IMR-90 (cell line): ENCODE data around the gene USP12. TPM values are rescaled to one million over a fixed set of nuclear protein-coding genes. Genes with fewer than 3 reads are reported as not detected.

Source experiments
- ATAC-seq: fragments of 200-7000 bp; cut with Tn5 transposase; 2 replicates; pipeline ENCODE4 v1.9.1; 2020; ENCODE audit warnings: low read depth, mild to moderate bottlenecking, moderate library complexity
- BruUV-seq: library from RNA; stranded (reverse); fragments of 400-500 nt; replicated peaks from 2 replicates; lab custom pipeline; 2021; lab: Mats Ljungman, UMichigan
- CTCF ChIA-PET: fragments of 300-600 bp; formaldehyde crosslinking; extraction: SDS; loops from one replicate; lab custom pipeline; 2021; ENCODE audit warnings: antibody characterized with exemption; lab: Yijun Ruan, JAX
- POLR2A ChIA-PET: fragments of 300-600 bp; sonication (Branson Sonifier 250); formaldehyde crosslinking; loops from one replicate; lab custom pipeline; 2022; ENCODE audit warnings: antibody characterized with exemption; ENCODE audit not compliant: unreplicated experiment; lab: Charles Lee
- DNase-seq: peaks from one replicate; pipeline ENCODE4 v3.0.0; 2013
- H2AFZ ChIP-seq: replicated peaks from 2 replicates; pipeline ENCODE3; 2013; ENCODE audit warnings: low read length, mild to moderate bottlenecking; ENCODE audit not compliant: poor library complexity
- H2AK5ac ChIP-seq: 2 replicates; pipeline ENCODE4 v1.6.1; 2013; ENCODE audit warnings: low read depth, low read length, inconsistent platforms
- H2AK9ac ChIP-seq: replicated peaks from 2 replicates; pipeline ENCODE3; 2013; ENCODE audit warnings: mild to moderate bottlenecking, low read depth, low read length, moderate library complexity; ENCODE audit not compliant: poor library complexity
- H2BK120ac ChIP-seq: 2 replicates; pipeline ENCODE4 v1.6.1; 2013; ENCODE audit warnings: low read depth, low read length, inconsistent platforms
- H2BK15ac ChIP-seq: 3 replicates; pipeline ENCODE4 v1.6.1; 2013; ENCODE audit warnings: low read depth, low read length, inconsistent platforms
- H2BK20ac ChIP-seq: 2 replicates; pipeline ENCODE4 v1.6.1; 2013; ENCODE audit warnings: low read depth, mild to moderate bottlenecking, inconsistent platforms, low read length, moderate library complexity
- H2BK5ac ChIP-seq: 2 replicates; pipeline ENCODE4 v1.6.1; 2013; ENCODE audit warnings: mild to moderate bottlenecking, low read depth, low read length, inconsistent platforms; ENCODE audit not compliant: poor library complexity, severe bottlenecking
- H3K14ac ChIP-seq: replicated peaks from 2 replicates; pipeline ENCODE4 v1.6.1; 2013; ENCODE audit warnings: low read depth, low read length, inconsistent platforms
- H3K18ac ChIP-seq: 2 replicates; pipeline ENCODE4 v1.6.1; 2013; ENCODE audit warnings: low read depth, low read length, control low read depth
- H3K23ac ChIP-seq: 2 replicates; pipeline ENCODE4 v1.6.1; 2013; ENCODE audit warnings: low read depth, low read length, inconsistent platforms
- H3K27ac ChIP-seq: 2 replicates; pipeline ENCODE4 v1.5.1; 2013; ENCODE audit warnings: mild to moderate bottlenecking, control low read depth, low read length; ENCODE audit not compliant: insufficient read depth
- H3K27me3 ChIP-seq: 2 replicates; pipeline ENCODE4 v1.6.1; 2013; ENCODE audit warnings: low read length; ENCODE audit not compliant: control insufficient read depth, insufficient read depth
- H3K36me3 ChIP-seq: 2 replicates; pipeline ENCODE4 v1.6.1; 2013; ENCODE audit warnings: low read length, mixed read lengths; ENCODE audit not compliant: control insufficient read depth, insufficient read depth
- H3K4ac ChIP-seq: 2 replicates; pipeline ENCODE4 v1.6.1; 2013; ENCODE audit warnings: low read depth, low read length, inconsistent platforms
- H3K4me1 ChIP-seq: 2 replicates; pipeline ENCODE4 v1.6.1; 2013; ENCODE audit warnings: low read length, mixed read lengths; ENCODE audit not compliant: control insufficient read depth, insufficient read depth
- H3K4me2 ChIP-seq: 2 replicates; pipeline ENCODE4 v1.6.1; 2013; ENCODE audit warnings: low read depth, mild to moderate bottlenecking, control low read depth, low read length, moderate library complexity
- H3K4me3 ChIP-seq: 2 replicates; pipeline ENCODE4 v1.5.1; 2013; ENCODE audit warnings: low read depth, mild to moderate bottlenecking, control low read depth, low read length, moderate library complexity; ENCODE audit not compliant: insufficient read depth
- H3K56ac ChIP-seq: 2 replicates; pipeline ENCODE4 v1.6.1; 2013; ENCODE audit warnings: low read length, inconsistent platforms; ENCODE audit not compliant: insufficient read depth; ENCODE audit errors: extremely low read depth
- H3K79me1 ChIP-seq, 2 experiments: 2 replicates each; pipeline ENCODE4 v1.6.1; 2013; ENCODE audit warnings: low read length in 2 of 2, inconsistent platforms in 1 of 2, low read depth in 1 of 2
- H3K9ac ChIP-seq: 2 replicates; pipeline ENCODE4 v1.6.1; 2013; ENCODE audit warnings: low read depth, low read length, control low read depth
- H3K9me1 ChIP-seq: 2 replicates; pipeline ENCODE4 v1.6.1; 2013; ENCODE audit warnings: low read length, inconsistent platforms; ENCODE audit not compliant: insufficient read depth
- H3K9me3 ChIP-seq: 2 replicates; pipeline ENCODE4 v1.6.1; 2013; ENCODE audit warnings: low read length; ENCODE audit not compliant: control insufficient read depth, insufficient read depth
- H4K20me1 ChIP-seq: 2 replicates; pipeline ENCODE4 v1.6.1; 2013; ENCODE audit warnings: low read length, inconsistent platforms; ENCODE audit not compliant: insufficient read depth
- H4K5ac ChIP-seq: 2 replicates; pipeline ENCODE4 v1.6.1; 2013; ENCODE audit warnings: mild to moderate bottlenecking, low read depth, low read length, control low read depth
- H4K8ac ChIP-seq, 2 experiments: 2 replicates each; pipeline ENCODE4 v1.6.1; 2013; ENCODE audit warnings: low read depth in 2 of 2, low read length in 2 of 2, control low read depth in 1 of 2, inconsistent platforms in 1 of 2
- H4K91ac ChIP-seq: 2 replicates; pipeline ENCODE4 v1.6.1; 2013; ENCODE audit warnings: low read depth, low read length, inconsistent platforms; ENCODE audit not compliant: insufficient read depth
- BHLHE40 ChIP-seq: fragments of 150-350 bp; IDR thresholded peaks from 2 replicates; pipeline ENCODE4 v1.6.1; 2016; ENCODE audit warnings: mild to moderate bottlenecking, low read depth, low read length
- CEBPB ChIP-seq: IDR thresholded peaks from 2 replicates; pipeline ENCODE4 v1.6.1; 2012; ENCODE audit warnings: low read depth, low read length, improper control_type of control experiment
- WGBS, 2 experiments: methylation state at CpG; one replicate each; pipeline versions ENCODE4 v1.1.5 to v1.1.7; 2013; ENCODE audit warnings: missing lambda C conversion rate in 2 of 2; ENCODE audit not compliant: insufficient read length in 1 of 2; ENCODE audit errors: extremely low coverage in 2 of 2; 5-methylcytosine and 5-hydroxymethylcytosine counted together
- dilution Hi-C: fragments of 300-500 bp; cut with HindIII; formaldehyde crosslinking; loops from one replicate; pipeline ENCODE4 v1.14.3; 2018; ENCODE audit warnings: low sequenced_read_pairs; ENCODE audit not compliant: unreplicated experiment
- in situ Hi-C: fragments of 300-500 bp; cut with MboI; formaldehyde crosslinking; loops from 3 replicates; pipeline ENCODE4 v1.14.3; 2019; ENCODE audit warnings: low sequenced_read_pairs, inconsistent platforms, mixed read lengths
- intact Hi-C: fragments of 100-400 bp; cut with micrococcal nuclease; formaldehyde crosslinking; loops from 2 replicates; pipeline ENCODE4 v1.10.0; 2022
- polyA plus RNA-seq, 3 experiments: library from polyadenylated mRNA; depleted of rRNA; stranded (reverse); fragments of >200 nt; gene quantifications; 2 replicates each; pipeline ENCODE4 v1.2.3, GENCODE V29; 2012; ENCODE audit warnings: low replicate concordance in 1 of 3
- total RNA-seq: library from RNA; depleted of rRNA; stranded (reverse); fragments of >200 nt; gene quantifications from 2 replicates; pipeline ENCODE4 v1.2.3, GENCODE V29; 2012
- TF ChIP-seq, protein P1 (sequence below): fragments of 150-350 bp; IDR thresholded peaks from 2 replicates; pipeline ENCODE4 v1.6.1; 2017; ENCODE audit warnings: mild to moderate bottlenecking, antibody characterized with exemption, low read length, low read depth

USP12 gene
- total and polyA plus RNA-seq, 2 of the 4 experiments (the other 2 are of a cell fraction) = 11.8 to 16.5 TPM

- TF ChIP-seq, protein P1, sequence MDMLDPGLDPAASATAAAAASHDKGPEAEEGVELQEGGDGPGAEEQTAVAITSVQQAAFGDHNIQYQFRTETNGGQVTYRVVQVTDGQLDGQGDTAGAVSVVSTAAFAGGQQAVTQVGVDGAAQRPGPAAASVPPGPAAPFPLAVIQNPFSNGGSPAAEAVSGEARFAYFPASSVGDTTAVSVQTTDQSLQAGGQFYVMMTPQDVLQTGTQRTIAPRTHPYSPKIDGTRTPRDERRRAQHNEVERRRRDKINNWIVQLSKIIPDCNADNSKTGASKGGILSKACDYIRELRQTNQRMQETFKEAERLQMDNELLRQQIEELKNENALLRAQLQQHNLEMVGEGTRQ = no peak
Measured at GRCh38 chr13:27194895-27195764, 23.5 kb upstream of the USP12 start (continued).

DNA sequence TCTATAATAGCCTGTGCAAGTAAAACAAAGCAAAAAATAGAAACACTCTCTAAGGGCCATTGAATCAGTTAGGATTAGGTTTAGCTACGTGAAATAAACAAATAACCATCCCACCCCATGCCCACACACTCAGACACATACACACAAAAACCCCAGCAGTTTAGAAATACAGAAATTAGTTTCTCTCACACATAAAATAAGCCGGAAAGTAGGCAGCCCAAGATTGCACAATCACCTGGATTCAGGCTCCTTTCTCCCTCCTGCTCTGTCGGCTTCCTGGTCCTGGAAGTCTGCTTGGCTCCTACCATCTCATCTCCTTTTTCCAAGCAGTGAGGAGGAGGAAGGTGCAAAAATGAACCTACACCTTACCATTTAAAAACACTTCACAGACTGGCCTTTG, 22.6 kb upstream of the USP12 start:
- Histone ChIP-seq H2BK5ac (peak overlapping the region; percentile 21), H3K27me3 (no peaks in the 10 kb centered on the region), H2BK20ac (peak overlapping the region; percentile 81), H3K23ac (peak overlapping the region; percentile 26; the same call in 1 of the 2 replicates), H2BK120ac (peak overlapping the region; percentile 58; the same call in 1 of the 2 replicates), H3K4me1 (peaks cover 8% of the 10 kb centered on the region), H2AK9ac (no peak overlapping the region), H3K4me2 (no peak overlapping the region), H4K5ac (no peak overlapping the region), H4K91ac (peak overlapping the region; percentile 49; the same call in 1 of the 2 replicates), H3K4me3 (no peak overlapping the region), H2BK15ac (peak overlapping the region; percentile 96), H3K14ac (peak overlapping the region; percentile 70), H3K36me3 (no peaks in the 10 kb centered on the region), H4K20me1 (no peaks in the 10 kb centered on the region), H3K9ac (no peak overlapping the region), H3K4ac (peak overlapping the region; percentile 53), H3K9me3 (no peaks in the 10 kb centered on the region), H3K9me1 (0 out of 2 replicates have a peak, but pooled peaks cover 2% of the 10 kb centered on the region), H3K56ac (no peak overlapping the region), H3K18ac (no peak overlapping the region), H2AK5ac (peak overlapping the region; percentile 86), H4K8ac (peak overlapping the region; percentile 32 to 82; a peak in 2 of 4 replicates), H3K79me1 (no peaks in the 10 kb centered on the region), H2AFZ (no peak overlapping the region), H3K27ac (peak overlapping the region; percentile 9; the same call in 1 of the 2 replicates)
- CTCF ChIA-PET = interaction anchor here (1.6 kb wide), 1 partner anchor 155 kb away, joined by 4 read pairs; no protein-coding TSS in a partner anchor
- no TSS peak for BruUV-seq
- WGBS, 2 experiments = no CpG with 5 or more reads among the region's 3 CpGs
- no peak for TF ChIP-seq BHLHE40
- TF ChIP-seq CEBPB = peak; percentile 96
- intact Hi-C loops = no loop called here
- ATAC-seq (no peak), DNase-seq (no peak)
- POLR2A ChIA-PET = no interaction called here
- dilution Hi-C loops = no loop called here
- in situ Hi-C loops = no loop called here
